Measurements from ENCODE around the gene FAM219A. TPM values are rescaled to one million over a fixed set of nuclear protein-coding genes. Genes with fewer than 3 reads are reported as not detected.

FAM219A gene
- total and polyA plus RNA-seq, 2 experiments from 2014 or later = 9.5 to 15.0 TPM

DNA sequence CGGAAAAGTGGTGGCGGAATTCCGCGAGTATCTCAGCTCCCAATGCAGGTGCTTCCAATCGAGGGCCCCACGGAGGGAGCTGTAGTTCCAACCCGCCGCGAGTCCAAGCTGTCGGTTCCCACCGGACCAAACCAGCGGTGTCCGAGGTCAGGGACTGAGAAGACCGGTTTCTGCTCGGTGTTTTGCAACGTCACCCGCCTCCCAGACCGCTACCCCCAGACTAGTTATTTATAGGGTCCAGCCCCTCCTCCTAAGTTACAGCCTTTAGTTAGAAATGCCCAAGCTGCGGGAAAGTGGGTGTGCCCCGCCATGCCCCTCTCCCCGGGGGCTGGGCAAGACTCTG is 81.0 kb downstream of the FAM219A start:
- Histone ChIP-seq H3K9me2 (replicated peaks; ENCODE audit: insufficient read depth) (no peaks in the 10 kb centered on the region), H4K20me1 (ENCODE audit: insufficient read depth, poor library complexity, severe bottlenecking) (no peaks in the 10 kb centered on the region), H3K4me2 (peak overlapping the region; percentile 81), H2AFZ (peak overlapping the region; percentile 42), H3K9me3 (ENCODE audit: low read depth) (no peaks in the 10 kb centered on the region), H3K79me2 (peaks cover 6% of the 10 kb centered on the region), H3K36me3 (replicated peaks; ENCODE audit: insufficient read depth, low read depth) (no peaks in the 10 kb centered on the region), H3K4me3 (peak overlapping the region; percentile 43), H3K4me1 (ENCODE audit: insufficient read depth) (peaks cover 21% of the 10 kb centered on the region), H3K27ac (peak overlapping the region; percentile 88), H3K27me3 (peaks cover 11% of the 10 kb centered on the region)
- TF ChIP-seq EZH2 (IDR thresholded peaks at IDR 0.05; ENCODE audit: borderline replicate concordance) = no peak
- TF ChIP-seq EZH2phosphoT487 (IDR thresholded peaks at IDR 0.05; ENCODE audit: low read depth, severe bottlenecking, unreplicated experiment) = no peak
- TF ChIP-seq, protein P1, sequence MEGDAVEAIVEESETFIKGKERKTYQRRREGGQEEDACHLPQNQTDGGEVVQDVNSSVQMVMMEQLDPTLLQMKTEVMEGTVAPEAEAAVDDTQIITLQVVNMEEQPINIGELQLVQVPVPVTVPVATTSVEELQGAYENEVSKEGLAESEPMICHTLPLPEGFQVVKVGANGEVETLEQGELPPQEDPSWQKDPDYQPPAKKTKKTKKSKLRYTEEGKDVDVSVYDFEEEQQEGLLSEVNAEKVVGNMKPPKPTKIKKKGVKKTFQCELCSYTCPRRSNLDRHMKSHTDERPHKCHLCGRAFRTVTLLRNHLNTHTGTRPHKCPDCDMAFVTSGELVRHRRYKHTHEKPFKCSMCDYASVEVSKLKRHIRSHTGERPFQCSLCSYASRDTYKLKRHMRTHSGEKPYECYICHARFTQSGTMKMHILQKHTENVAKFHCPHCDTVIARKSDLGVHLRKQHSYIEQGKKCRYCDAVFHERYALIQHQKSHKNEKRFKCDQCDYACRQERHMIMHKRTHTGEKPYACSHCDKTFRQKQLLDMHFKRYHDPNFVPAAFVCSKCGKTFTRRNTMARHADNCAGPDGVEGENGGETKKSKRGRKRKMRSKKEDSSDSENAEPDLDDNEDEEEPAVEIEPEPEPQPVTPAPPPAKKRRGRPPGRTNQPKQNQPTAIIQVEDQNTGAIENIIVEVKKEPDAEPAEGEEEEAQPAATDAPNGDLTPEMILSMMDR (IDR thresholded peaks at IDR 0.05; ENCODE audit: poor library complexity) = no peak
- DNase-seq (ENCODE audit: low spot score) = peak; percentile 72
- WGBS (ENCODE audit: low lambda C conversion rate, missing lambda C conversion rate) = 14% methylated on average over 20 of the region's 21 CpGs

DNA sequence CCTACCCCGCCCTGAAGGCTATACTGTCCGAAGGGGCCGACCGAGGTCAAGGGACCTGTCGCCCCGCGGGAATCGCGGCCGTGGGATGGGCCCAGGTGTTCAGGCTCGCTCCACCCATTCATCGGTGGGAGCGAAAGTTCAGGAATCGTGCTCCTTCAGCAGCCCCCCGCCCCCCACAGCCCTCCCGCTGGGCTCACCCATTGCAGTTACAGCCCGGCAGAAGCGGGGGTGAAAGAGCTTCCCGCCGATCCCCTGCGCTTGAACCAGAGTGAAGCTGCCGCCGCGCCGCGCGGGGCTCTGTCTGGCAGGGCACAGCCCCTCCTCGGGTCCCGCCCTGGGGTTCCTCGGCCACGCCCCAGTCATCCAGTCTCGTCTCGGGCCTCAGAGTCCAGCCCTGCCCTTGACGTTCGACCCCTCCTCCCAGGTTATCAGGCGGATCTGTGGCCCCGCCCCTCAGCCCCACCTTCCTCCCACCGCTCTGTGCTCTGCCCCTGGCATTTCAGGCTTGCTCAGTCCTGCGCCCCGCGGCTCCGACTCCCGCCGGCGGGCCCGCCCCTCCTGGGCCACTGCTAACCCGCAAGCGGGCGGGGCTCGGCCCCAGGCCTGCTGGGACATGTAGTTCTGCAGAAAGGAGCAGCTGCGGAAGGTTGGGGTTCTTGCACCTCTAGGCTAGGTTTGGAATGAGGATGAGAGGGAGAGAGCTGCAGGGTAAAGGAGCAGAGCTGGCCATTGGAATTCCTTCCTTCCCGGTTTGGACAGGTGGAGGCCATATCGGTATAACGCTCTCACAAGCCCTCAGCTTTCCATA is 81.6 kb downstream of the FAM219A start, which contains the start of gene MYORG:
TSS of gene MYORG (minus strand) at position 303 of the 808 bp plus-strand sequence. CDS start 3,955 bp downstream, outside the sequence.
- Histone ChIP-seq H3K4me2 (peak within 1 kb of the TSS; percentile 81), H3K79me2 (peaks cover 6% of the 10 kb centered on the region), H3K27me3 (peaks cover 7% of the 10 kb centered on the region), H4K20me1 (ENCODE audit: insufficient read depth, poor library complexity, severe bottlenecking) (no peaks in the 10 kb centered on the region), H3K4me3 (peak within 1 kb of the TSS; percentile 43), H3K4me1 (ENCODE audit: insufficient read depth) (peaks cover 21% of the 10 kb centered on the region), H3K27ac (peak within 1 kb of the TSS; percentile 88), H3K36me3 (replicated peaks; ENCODE audit: insufficient read depth, low read depth) (no peaks in the 10 kb centered on the region), H3K9me2 (replicated peaks; ENCODE audit: insufficient read depth) (no peaks in the 10 kb centered on the region), H3K9me3 (ENCODE audit: low read depth) (no peaks in the 10 kb centered on the region), H2AFZ (peak within 1 kb of the TSS; percentile 43)
- WGBS (ENCODE audit: low lambda C conversion rate, missing lambda C conversion rate) = under 1% methylated on average over 51 of the region's 54 CpGs
- peak; percentile 97 for DNase-seq (ENCODE audit: low spot score)
- TF ChIP-seq, protein P1 (IDR thresholded peaks at IDR 0.05; ENCODE audit: poor library complexity) = no peak
- no peak for TF ChIP-seq EZH2 (IDR thresholded peaks at IDR 0.05; ENCODE audit: borderline replicate concordance)
- no peak for TF ChIP-seq EZH2phosphoT487 (IDR thresholded peaks at IDR 0.05; ENCODE audit: low read depth, severe bottlenecking, unreplicated experiment)

DNA sequence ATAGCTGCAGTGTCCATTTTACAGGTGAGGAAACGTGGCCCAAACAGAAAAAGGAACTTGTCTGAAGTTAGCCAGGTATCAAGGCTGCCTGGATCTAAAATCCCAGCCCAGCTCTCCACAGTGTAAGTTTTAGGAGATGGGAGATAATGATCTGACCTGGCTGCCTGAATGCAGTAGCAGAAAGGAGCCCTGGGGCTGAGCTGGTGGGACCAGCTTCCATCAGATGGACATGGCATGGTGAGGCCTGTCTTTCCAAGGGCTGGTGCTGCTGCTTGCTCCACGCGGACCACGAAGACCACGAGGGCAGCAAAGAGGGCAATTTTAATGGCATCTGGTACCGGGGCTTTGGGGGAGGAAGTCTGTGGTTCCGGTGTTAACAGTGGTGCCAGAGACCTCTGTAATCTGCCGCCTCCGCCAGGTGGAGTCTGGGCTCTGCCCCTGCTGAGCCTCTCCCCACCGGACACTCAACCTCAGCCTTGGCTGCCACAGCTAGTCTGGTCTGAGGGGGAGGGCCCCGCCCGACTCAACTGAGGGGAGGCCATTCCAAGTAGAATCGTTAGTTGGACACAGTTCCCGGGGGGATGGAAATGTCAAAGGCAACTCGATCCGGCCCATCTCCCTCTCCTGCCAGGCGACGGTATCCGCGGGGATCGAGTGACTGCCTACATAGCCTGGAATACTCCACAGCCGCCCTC is 82.3 kb downstream of the FAM219A start:
- peak; percentile 75 for DNase-seq (ENCODE audit: low spot score)
- H3K27ac ChIP-seq = peak overlapping the region; percentile 88
- peaks cover 18% of the 10 kb centered on the region for H3K4me1 ChIP-seq (ENCODE audit: insufficient read depth)
- peak overlapping the region; percentile 43 for H2AFZ ChIP-seq
- H3K9me2 ChIP-seq (replicated peaks; ENCODE audit: insufficient read depth) = no peaks in the 10 kb centered on the region
- H3K9me3 ChIP-seq (ENCODE audit: low read depth) = no peaks in the 10 kb centered on the region
- H3K27me3 ChIP-seq = no peaks in the 10 kb centered on the region
- peak overlapping the region; percentile 43 for H3K4me3 ChIP-seq
- peak overlapping the region; percentile 81 for H3K4me2 ChIP-seq
- H3K79me2 ChIP-seq = peaks cover 6% of the 10 kb centered on the region
- no peaks in the 10 kb centered on the region for H3K36me3 ChIP-seq (replicated peaks; ENCODE audit: insufficient read depth, low read depth)
- no peaks in the 10 kb centered on the region for H4K20me1 ChIP-seq (ENCODE audit: insufficient read depth, poor library complexity, severe bottlenecking)
- no peak for TF ChIP-seq EZH2phosphoT487 (IDR thresholded peaks at IDR 0.05; ENCODE audit: low read depth, severe bottlenecking, unreplicated experiment)
- TF ChIP-seq, protein P1 (IDR thresholded peaks at IDR 0.05; ENCODE audit: poor library complexity) = no peak
- no peak for TF ChIP-seq EZH2 (IDR thresholded peaks at IDR 0.05; ENCODE audit: borderline replicate concordance)
- 7% methylated on average over 19 of the region's 22 CpGs for WGBS (ENCODE audit: low lambda C conversion rate, missing lambda C conversion rate)

All from hepatocyte (in vitro differentiated cells).